ENCODE data around the gene SCN10A. TPM values are rescaled to one million over a fixed set of nuclear protein-coding genes. Genes with fewer than 3 reads are reported as not detected.

SCN10A gene
- total and polyA plus RNA-seq, 9 of the 15 experiments (the other 6 are each of a cell fraction or from before 2014, with no cell fraction given), result not detected

GRCh38 chr3:38805765-38806386 lies 10.1 kb downstream of the SCN10A start (continued):
- TF ChIP-seq BRCA1 (IDR thresholded peaks at IDR 0.05) (no peak), BRCA1 (CRISPR knock-in tag; IDR thresholded peaks at IDR 0.05) (0 out of 2 replicates have a peak, but pooled peaks have one; percentile 77), RFX7 (CRISPR knock-in tag; IDR thresholded peaks at IDR 0.05) (no peak), HINFP (tag; conservative IDR thresholded peaks at IDR 0.05; ENCODE audit: low read depth) (peak; percentile 71), RBFOX2 (IDR thresholded peaks at IDR 0.05; ENCODE audit: low read depth, low read length) (no peak), CREB3 (tag; conservative IDR thresholded peaks at IDR 0.05; ENCODE audit: low read depth) (peak; percentile 94), ARID3A (IDR thresholded peaks at IDR 0.05; ENCODE audit: borderline replicate concordance, low read depth, low read length) (no peak), ZBTB34 (CRISPR knock-in tag; IDR thresholded peaks at IDR 0.05) (no peak), ZBTB1 (CRISPR knock-in tag; IDR thresholded peaks at IDR 0.05; ENCODE audit: borderline replicate concordance, low read depth) (peak; percentile 71; the same call in 1 of the 2 replicates), ZNF449 (CRISPR knock-in tag; IDR thresholded peaks at IDR 0.05) (peak; percentile 77; the same call in 1 of the 2 replicates), ZNF766 (CRISPR knock-in tag; conservative IDR thresholded peaks at IDR 0.05) (peak; percentile 99), TCF15 (CRISPR knock-in tag; IDR thresholded peaks at IDR 0.05) (peak; percentile 54; the same call in 1 of the 2 replicates), ZNF436 (CRISPR knock-in tag; IDR thresholded peaks at IDR 0.05) (no peak), IRF1 (CRISPR knock-in tag; IDR thresholded peaks at IDR 0.05; ENCODE audit: borderline replicate concordance) (peak; percentile 92; the same call in 1 of the 2 replicates), ZNF384 (IDR thresholded peaks at IDR 0.05; ENCODE audit: low read depth, low read length) (no peak), HNRNPK (IDR thresholded peaks at IDR 0.05; ENCODE audit: low read depth, low read length, poor library complexity, severe bottlenecking) (no peak), CBFB (CRISPR knock-in tag; IDR thresholded peaks at IDR 0.05) (0 out of 2 replicates have a peak, but pooled peaks have one; percentile 32), SREBF1 (IDR thresholded peaks at IDR 0.05; ENCODE audit: borderline replicate concordance, low read depth, low read length) (peak; percentile 70; the same call in 1 of the 2 replicates)
